KMS-11 (cell line): Measurements from ENCODE around the gene PRDM8.

Experiments used
- H2AFZ ChIP-seq: fragments of 200-600 bp; sonication (generic); 2 replicates; pipeline ENCODE4 v1.6.1; 2016; ENCODE audit warnings: antibody characterized with exemption, mixed run types, low read depth
- H3K27ac ChIP-seq: fragments of 200-600 bp; sonication (generic); 2 replicates; pipeline ENCODE4 v1.6.1; 2016; ENCODE audit warnings: mild to moderate bottlenecking, mixed run types
- H3K27me3 ChIP-seq: fragments of 200-600 bp; sonication (generic); 2 replicates; pipeline ENCODE4 v1.6.1; 2017; ENCODE audit warnings: mild to moderate bottlenecking, low read depth, mixed run types, moderate library complexity; ENCODE audit not compliant: insufficient read depth
- H3K36me3 ChIP-seq: fragments of 200-600 bp; sonication (generic); 2 replicates; pipeline ENCODE4 v1.6.1; 2017; ENCODE audit warnings: mild to moderate bottlenecking, mixed run types; ENCODE audit not compliant: insufficient read depth
- H3K4me1 ChIP-seq: fragments of 200-600 bp; sonication (generic); 2 replicates; pipeline ENCODE4 v1.6.1; 2016; ENCODE audit warnings: mild to moderate bottlenecking, low read depth, mixed run types; ENCODE audit not compliant: poor library complexity, severe bottlenecking
- H3K4me2 ChIP-seq: fragments of 200-600 bp; sonication (generic); 2 replicates; pipeline ENCODE4 v1.7.0; 2016; ENCODE audit warnings: mild to moderate bottlenecking, mixed run types
- H3K4me3 ChIP-seq: fragments of 200-600 bp; sonication (generic); IDR thresholded peaks from 2 replicates; pipeline ENCODE4 v1.6.1; 2017; ENCODE audit warnings: low read depth, low read length, mixed read lengths; ENCODE audit not compliant: insufficient read depth
- H3K79me2 ChIP-seq: fragments of 200-600 bp; sonication (generic); 2 replicates; pipeline ENCODE4 v1.6.1; 2016; ENCODE audit warnings: low read depth, mixed run types; ENCODE audit not compliant: insufficient read depth
- H3K9ac ChIP-seq: fragments of 200-600 bp; sonication (generic); 2 replicates; pipeline ENCODE4 v1.6.1; 2016; ENCODE audit warnings: mild to moderate bottlenecking, mixed run types
- H4K20me1 ChIP-seq: fragments of 200-600 bp; sonication (generic); 2 replicates; pipeline ENCODE4 v1.6.1; 2016; ENCODE audit warnings: mild to moderate bottlenecking, mixed run types; ENCODE audit not compliant: insufficient read depth
- TF ChIP-seq, protein P1 (sequence below): fragments of 200-600 bp; sonication (generic); conservative IDR thresholded peaks from 2 replicates; pipeline ENCODE4 v1.6.1; 2017; ENCODE audit warnings: low read depth, mild to moderate bottlenecking, antibody characterized with exemption, low read length, moderate library complexity, mixed read lengths

Gene PRDM8

DNA sequence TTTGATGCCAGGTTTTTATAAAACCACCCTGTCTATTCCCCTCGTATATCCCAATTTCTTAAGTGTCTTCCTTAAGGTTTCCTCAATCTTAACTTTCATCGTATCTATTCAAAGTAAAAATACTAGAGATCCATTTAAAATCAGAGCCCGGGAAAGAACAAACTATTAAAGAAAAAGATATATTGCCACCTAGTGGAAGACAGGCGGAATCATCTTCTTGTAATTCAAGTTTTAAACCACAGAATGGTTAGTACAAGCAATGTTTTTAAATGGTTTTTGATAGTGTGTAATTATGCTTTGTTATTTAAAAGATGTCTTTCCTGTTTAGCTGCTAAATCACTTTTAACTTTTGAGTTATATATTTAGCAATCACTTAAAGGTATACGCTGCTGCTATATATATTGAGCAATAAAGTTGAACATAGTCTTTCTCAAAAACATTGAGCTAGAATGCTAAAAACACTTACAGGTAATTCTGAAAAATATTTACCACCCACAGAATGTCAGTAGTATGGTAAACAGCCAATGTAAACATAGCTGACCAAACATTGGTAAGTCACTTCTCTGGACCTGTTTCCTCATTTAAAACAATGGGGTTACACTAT lies 18.2 kb downstream of the PRDM8 start:
- Histone ChIP-seq H3K27ac (no peak overlapping the region), H3K36me3 (no peaks in the 10 kb centered on the region), H3K9ac (no peak overlapping the region), H3K4me3 (no peak overlapping the region), H2AFZ (no peak overlapping the region), H4K20me1 (no peaks in the 10 kb centered on the region), H3K27me3 (no peaks in the 10 kb centered on the region), H3K79me2 (no peaks in the 10 kb centered on the region), H3K4me2 (no peak overlapping the region), H3K4me1 (no peaks in the 10 kb centered on the region)
- TF ChIP-seq, protein P1, sequence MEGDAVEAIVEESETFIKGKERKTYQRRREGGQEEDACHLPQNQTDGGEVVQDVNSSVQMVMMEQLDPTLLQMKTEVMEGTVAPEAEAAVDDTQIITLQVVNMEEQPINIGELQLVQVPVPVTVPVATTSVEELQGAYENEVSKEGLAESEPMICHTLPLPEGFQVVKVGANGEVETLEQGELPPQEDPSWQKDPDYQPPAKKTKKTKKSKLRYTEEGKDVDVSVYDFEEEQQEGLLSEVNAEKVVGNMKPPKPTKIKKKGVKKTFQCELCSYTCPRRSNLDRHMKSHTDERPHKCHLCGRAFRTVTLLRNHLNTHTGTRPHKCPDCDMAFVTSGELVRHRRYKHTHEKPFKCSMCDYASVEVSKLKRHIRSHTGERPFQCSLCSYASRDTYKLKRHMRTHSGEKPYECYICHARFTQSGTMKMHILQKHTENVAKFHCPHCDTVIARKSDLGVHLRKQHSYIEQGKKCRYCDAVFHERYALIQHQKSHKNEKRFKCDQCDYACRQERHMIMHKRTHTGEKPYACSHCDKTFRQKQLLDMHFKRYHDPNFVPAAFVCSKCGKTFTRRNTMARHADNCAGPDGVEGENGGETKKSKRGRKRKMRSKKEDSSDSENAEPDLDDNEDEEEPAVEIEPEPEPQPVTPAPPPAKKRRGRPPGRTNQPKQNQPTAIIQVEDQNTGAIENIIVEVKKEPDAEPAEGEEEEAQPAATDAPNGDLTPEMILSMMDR: peak; percentile 79

DNA sequence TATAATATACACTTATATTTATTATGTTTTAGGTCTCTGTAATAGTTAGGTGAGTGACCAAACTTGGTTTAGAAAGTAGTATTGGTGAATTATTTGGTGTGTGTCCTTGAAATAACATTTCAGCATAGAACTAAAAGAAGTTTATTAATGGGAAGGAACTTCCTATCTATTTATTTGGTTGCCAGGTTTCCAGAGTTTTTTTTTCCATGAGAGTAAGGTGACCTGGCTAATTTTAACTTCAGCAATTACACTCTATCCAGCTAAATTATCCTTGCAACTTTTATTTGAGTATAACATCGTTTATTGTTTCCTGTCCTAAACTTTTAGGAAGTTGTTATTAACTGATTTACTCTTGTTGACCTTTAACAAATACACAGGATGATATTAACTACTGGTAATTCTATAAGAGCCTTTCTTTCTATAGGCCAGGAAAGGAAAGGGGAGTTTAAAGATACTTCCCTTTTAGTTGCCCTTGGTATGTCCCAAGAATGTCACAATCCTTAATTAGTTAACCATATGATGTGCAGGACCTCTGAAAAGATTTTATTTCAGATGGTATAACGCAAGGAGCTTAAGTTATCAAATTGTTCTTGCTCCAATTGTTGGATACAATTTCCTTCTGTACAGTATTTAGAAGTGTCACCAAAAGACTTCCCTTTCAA lies 18.9 kb downstream of the PRDM8 start:
- no peak overlapping the region for H3K27ac ChIP-seq
- no peak overlapping the region for H3K4me3 ChIP-seq
- no peak overlapping the region for H2AFZ ChIP-seq
- H4K20me1 ChIP-seq: no peaks in the 10 kb centered on the region
- H3K79me2 ChIP-seq: no peaks in the 10 kb centered on the region
- H3K4me2 ChIP-seq: no peak overlapping the region
- H3K4me1 ChIP-seq: no peaks in the 10 kb centered on the region
- TF ChIP-seq, protein P1: no peak
- H3K9ac ChIP-seq: no peak overlapping the region
- H3K27me3 ChIP-seq: no peaks in the 10 kb centered on the region
- H3K36me3 ChIP-seq: no peaks in the 10 kb centered on the region

DNA sequence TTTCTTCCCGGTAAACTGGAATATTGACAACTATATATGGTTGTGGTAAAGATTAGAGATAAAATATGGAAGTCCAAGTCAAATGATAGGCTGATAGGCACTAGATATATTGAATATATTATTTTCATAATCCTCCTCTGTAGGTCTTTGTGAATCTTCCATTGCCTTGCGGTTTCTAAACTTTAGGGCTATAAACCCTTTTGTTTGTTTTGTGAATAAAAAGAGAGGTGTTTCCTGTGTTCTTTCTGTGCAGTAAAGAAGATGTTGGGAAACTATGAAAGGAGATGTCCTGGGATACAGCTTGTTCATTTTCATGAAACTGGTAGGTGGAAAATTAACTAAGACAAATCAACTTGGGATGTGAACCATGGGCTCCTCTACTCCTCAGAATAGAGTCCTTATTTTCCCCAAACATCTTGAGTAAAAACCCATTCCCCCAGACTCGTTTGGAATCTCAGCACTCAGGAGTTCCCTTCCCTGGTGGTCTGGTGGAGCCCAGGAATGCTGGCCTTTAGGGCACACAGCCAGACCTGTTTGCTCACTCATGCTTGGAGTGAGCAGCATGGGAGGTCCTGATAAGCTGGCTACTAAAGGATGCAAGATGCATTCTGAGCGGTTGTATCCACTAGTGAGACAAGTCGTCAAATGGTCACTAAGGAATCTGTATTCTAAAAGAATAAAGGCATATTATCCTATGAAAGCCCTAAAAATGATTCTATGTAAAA lies 22.2 kb downstream of the PRDM8 start:
- Histone ChIP-seq H3K36me3 (no peaks in the 10 kb centered on the region), H3K4me3 (no peak overlapping the region), H3K79me2 (no peaks in the 10 kb centered on the region), H4K20me1 (no peaks in the 10 kb centered on the region), H3K27ac (no peak overlapping the region), H3K4me1 (no peaks in the 10 kb centered on the region), H3K4me2 (no peak overlapping the region), H3K27me3 (no peaks in the 10 kb centered on the region), H3K9ac (no peak overlapping the region), H2AFZ (no peak overlapping the region)
- TF ChIP-seq, protein P1: no peak

DNA sequence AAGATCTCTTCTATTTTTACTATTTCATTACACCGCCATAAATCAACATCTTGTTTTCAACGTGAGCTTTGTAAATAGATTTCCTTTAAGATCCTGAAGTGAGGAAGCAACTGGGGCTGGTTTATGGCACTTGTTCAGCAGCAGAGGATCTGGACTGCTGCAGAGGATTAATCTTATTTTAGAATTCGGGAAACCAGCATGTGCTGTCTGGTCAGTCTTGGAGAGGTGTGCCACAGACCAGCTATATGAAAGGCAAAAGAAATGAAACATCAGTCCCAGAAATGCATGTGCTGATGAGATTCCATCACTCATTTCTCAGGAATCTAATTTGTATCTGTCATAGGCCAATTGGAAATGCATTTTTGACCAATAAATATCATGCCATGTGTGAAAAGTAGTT lies 23.4 kb downstream of the PRDM8 start:
- H3K27me3 ChIP-seq: no peaks in the 10 kb centered on the region
- no peak overlapping the region for H3K27ac ChIP-seq
- H3K4me2 ChIP-seq: no peak overlapping the region

More for the DNA sequence above, 23.4 kb downstream of the PRDM8 start:
- TF ChIP-seq, protein P1: no peak
- no peaks in the 10 kb centered on the region for H3K36me3 ChIP-seq
- H3K79me2 ChIP-seq: no peaks in the 10 kb centered on the region
- H3K4me1 ChIP-seq: no peaks in the 10 kb centered on the region
- no peak overlapping the region for H3K4me3 ChIP-seq
- no peaks in the 10 kb centered on the region for H4K20me1 ChIP-seq
- no peak overlapping the region for H2AFZ ChIP-seq
- no peak overlapping the region for H3K9ac ChIP-seq
